GM21619 (cell line): ENCODE results near the gene NRG4.
"Not testable (repeated sequence)": the region's sequence is repeated elsewhere in the genome, so short reads cannot be mapped to it uniquely, and the experiment has no call there.

Experiments used
- ATAC-seq: cut with Tn5 transposase; IDR thresholded peaks from one replicate; pipeline ENCODE4 v1.9.1; 2021; ENCODE audit not compliant: unreplicated experiment

The NRG4 gene

DNA sequence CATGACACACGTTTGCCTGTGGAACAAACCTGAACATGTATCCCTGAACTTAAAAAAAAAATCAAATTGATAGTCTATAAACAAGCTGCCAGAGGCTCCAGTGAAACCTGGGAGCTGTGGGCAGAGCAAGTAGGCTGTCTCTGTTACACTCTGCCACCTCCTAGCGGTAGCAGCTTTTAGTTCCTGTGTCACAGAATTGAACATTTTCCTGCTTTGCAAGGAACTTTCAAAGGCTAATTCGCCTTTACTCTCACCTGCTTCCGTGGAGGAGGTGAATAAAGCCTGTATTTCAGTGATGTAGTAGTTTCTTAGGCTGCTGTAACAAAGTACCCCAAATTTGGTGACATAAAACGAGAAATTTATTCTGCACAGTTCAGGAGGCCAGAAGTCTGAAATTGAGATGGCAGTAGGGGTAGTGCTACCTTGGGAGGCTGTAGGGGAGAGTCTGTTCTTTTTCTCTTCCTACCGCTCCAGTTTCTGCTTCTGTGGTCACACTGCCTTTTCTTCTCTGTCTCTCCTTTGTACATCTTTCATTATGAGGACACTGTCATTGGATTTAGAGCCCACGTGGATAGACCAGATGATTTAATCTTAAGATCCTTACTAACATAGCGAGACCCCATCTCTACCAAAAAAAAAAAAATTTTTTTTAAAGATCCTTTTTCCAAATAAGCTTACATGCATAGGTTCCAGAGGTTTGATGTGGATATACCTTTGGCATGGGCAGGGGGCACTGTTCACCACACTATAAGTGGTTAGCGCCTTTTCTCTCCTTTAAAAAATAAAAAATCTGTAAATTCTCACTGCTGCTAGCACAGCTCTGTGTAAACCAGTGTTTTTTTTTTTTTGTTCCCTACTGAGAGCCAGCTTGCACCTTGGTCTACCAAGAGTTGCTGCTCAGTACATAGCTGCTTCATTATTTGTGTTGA lies 83.3 kb downstream of the NRG4 start:
- no peak for ATAC-seq

DNA sequence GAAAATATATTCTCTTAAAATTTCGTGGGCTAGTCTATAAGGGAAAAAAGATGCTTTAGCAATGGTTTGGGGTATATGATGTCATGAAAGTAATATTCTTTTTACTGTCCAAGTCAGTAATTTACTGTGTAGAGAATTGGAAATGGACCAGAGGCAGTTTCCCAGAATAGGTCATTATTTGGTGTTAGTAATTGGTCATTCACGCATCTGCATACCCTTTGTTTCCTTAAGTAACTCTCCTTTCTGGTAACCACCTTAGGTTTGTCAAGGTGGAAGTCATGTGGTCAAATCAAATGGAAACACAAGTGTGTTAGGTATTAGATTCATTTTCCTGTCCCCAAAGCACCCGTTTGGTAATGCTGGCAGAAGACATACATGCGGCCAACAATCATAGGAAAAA lies 84.6 kb downstream of the NRG4 start:
- ATAC-seq = no peak

DNA sequence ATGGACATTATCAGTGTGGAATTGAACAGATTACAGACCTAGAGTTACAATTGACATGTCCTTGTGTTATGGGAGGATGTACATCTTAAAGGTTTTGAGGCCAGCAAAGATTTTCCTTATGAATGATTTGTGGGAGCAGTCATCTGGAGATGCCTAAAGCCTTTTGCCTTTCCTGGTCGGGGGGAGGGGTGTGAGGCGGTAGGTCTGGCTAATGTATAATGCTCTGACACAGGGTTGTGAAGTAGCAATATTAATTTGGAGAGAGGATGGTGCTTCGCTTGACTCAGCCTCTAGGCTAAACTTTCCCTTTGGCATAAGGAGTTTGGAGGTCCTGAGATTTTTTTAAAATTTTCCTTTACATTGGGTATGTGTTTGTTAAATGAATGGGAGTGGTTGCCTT lies 85.3 kb downstream of the NRG4 start:
- ATAC-seq = no peak

GRCh38 chr15:75925440-75925839 lies 86.8 kb downstream of the NRG4 start:
- ATAC-seq = no peak

DNA sequence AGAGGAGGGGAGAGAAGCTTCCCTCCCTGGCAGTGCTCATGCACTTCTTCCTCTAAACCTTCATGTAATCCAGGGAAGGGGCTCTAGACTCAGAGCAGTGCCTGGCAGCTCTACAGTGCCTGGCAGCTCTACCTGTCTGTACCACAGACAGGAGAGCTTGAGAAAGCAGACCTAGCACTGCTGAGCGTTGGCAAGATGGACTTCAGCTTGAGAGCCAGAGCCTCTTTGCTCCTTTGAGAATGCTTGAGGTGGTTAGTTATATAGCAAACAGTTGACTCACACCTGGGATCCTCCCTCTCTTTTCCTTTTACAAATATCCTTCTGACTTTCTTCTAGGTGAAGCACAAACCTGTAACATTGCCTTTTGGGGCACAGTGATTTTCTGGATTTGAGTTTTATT lies 87.6 kb downstream of the NRG4 start:
- no peak for ATAC-seq

GRCh38 chr15:75923756-75924155 lies 88.5 kb downstream of the NRG4 start:
- ATAC-seq = no peak

- no peak for ATAC-seq
Observed at GRCh38 chr15:75921732-75922703, 90.2 kb downstream of the NRG4 start.

DNA sequence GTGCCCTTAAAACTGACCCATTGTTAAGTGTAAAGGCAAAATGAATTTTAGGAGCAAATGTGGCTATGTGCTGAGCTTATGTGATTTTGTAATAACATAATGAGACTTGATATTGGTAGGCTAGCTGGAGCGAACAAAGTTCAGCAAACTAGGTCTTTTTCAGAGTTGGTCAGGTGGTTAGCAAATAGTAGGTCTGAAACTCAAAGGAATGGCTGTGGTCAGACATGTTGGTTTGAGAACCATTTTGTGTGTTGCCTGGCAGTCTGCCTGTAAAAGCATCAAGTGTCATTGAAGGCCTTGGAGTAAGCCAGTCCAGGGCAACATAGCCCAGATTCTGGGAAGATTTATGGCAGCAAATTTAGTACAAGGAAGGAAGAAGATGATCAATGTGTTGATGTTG lies 92.1 kb downstream of the NRG4 start:
- ATAC-seq = no peak

GRCh38 chr15:75918135-75918534 lies 94.1 kb downstream of the NRG4 start:
- ATAC-seq = no peak

GRCh38 chr15:75916978-75917377 lies 95.2 kb downstream of the NRG4 start:
- no peak for ATAC-seq

DNA sequence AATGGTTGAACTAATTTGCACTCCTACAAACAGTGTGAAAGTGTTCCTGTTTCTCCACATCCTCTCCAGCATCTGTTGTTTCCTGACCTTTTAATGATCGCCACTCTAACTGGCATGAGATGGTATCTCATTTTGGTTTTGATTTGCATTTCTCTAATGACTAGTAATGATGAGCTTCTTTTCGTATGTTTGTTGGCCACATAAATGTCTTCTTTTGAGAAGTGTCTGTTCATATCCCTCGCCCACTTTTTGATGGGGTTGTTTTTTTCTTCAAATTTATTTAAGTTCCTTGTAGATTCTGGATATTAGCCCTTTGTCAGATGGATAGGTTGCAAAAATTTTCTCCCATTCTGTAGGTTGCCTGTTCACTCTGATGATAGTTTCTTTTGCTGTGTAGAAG lies 101.9 kb downstream of the NRG4 start:
- not testable (repeated sequence) for ATAC-seq

- ATAC-seq = no peak
Observed at GRCh38 chr15:75905231-75905630, 107.0 kb downstream of the NRG4 start.

DNA sequence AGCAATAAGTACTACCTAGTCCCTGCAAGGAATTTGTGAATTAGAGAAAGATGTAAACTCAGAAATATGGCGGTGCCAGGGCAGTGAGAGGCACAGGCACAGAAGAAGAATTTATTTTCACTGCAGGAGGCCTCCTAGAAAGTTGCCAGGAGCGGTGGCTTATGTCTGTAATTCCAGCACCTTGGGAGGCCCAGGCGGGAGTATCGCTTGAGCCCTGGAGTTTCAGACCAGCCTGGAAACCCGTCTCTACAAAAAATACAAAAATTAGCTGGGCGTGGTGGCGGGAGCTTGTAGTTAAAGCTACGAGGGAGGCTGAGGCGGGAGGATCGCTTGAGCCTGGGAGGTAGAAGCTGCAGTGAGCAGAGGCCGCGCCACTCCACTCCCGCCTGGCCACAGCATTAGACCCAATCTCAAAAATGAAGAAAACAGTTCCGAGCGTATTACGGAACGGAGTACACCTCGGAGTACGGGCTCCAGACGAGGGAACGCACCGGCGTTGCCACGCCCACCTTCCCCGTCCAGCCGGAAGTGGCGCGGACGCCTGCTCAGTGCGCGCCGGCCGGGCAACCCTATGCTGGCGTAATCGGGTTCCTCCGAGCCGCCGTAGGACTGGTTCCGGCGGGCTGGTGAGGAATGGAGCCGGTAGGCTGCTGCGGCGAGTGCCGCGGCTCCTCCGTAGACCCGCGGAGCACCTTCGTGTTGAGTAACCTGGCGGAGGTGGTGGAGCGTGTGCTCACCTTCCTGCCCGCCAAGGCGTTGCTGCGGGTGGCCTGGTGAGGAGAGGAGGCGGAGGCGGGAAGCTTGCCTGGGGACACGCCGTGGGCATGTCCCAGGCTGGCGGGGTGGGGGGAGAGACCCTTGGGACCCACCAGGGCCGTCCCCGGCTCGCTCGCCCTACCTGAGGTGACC lies 108.6 kb downstream of the NRG4 start, which contains the start of gene FBXO22:
TSS of gene FBXO22 (plus strand) at position 548 of the 909 bp plus-strand sequence. CDS start at position 634, 86 bp downstream.
- peak; percentile 87 for ATAC-seq

DNA sequence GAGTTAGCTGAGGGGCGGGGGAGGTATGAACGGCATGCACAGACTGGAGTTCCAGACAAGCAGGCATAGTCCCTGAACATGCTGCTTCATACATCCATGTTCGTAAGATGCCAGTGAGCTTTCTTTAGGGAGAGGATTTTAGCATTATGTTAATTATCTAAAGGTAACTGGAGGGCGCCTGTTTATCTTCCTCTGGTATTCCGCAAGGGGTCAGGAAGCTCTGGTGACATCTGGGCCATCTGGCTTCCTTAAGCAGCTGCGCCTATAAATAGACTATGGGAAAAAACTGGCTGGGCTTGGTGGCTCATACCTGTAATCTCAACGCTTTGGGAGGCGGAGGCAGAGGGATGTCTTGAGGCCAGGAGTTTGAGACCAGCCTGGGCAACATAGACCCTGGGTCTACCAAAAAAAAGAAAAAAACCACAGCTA lies 110.1 kb downstream of the NRG4 start:
- no peak for ATAC-seq

GRCh38 chr15:75900577-75900976 lies 111.6 kb downstream of the NRG4 start:
- no peak for ATAC-seq

- no peak for ATAC-seq
Observed at GRCh38 chr15:75895731-75896130, 116.5 kb downstream of the NRG4 start.

- ATAC-seq = no peak
Observed at GRCh38 chr15:75891895-75892294, 120.3 kb downstream of the NRG4 start.
